Activated CD4-positive, alpha-beta T cell treated with anti-CD3 and anti-CD28 coated beads, Interleukin-2, amount 50 U/mL, for 48 hours (primary cell): ENCODE measurements around the gene TRAK1.

Source experiments
- DNase-seq, 2 experiments: peaks; one replicate each; pipeline ENCODE4 v3.0.0-alpha.2; 2020

Gene TRAK1

GRCh38 chr3:42127226-42127625 is 36.1 kb downstream of the TRAK1 start:
- DNase-seq, result no peak

- DNase-seq, result no peak
Observed at GRCh38 chr3:42128526-42128925, 37.4 kb downstream of the TRAK1 start.

DNA sequence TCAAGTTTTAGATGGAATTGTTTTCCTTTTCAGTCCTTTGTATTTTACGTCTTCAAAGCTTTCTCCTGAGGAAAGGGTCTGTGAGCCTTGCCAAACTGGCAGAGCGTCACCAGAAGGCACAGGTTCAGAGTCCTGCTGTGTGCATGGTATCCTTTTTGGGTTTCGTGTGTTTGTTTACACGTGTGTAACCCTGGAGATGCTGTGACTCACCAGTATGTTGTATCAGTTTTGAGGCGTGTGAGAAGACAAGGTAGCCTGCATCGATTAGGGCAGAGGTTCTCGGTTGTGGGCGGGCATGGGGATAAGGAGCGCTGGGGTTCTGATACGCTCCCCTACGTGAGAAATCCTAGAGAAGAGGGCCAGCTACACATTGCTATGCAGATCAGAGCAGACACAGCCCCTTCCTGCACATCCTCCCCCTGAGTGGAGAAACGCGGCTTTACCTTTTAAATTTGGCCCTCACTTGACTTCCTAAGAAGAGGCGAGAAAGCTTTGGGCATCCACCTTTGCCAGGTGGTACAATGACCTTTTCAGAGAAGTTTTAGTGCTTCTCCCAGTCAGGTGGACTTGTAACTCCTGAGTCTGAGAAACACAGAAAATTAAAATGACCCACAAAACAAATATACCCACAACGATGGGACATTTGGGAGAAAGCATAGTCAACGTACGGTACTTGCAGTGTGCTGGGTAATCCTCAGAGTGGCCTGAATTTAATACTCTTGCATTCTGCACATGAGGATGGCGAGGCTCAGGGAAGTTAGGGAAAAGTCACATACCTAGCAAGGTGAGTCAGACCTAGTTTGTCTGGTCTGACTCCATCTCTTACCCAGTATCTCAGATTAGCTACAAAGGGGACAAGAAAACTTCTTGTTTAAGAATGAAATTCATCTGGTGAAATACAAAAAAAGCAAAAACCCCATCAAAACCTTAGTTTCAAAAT is 38.1 kb downstream of the TRAK1 start:
- DNase-seq, result no peak

GRCh38 chr3:42130007-42130328 is 38.8 kb downstream of the TRAK1 start:
- DNase-seq, result no peak

DNA sequence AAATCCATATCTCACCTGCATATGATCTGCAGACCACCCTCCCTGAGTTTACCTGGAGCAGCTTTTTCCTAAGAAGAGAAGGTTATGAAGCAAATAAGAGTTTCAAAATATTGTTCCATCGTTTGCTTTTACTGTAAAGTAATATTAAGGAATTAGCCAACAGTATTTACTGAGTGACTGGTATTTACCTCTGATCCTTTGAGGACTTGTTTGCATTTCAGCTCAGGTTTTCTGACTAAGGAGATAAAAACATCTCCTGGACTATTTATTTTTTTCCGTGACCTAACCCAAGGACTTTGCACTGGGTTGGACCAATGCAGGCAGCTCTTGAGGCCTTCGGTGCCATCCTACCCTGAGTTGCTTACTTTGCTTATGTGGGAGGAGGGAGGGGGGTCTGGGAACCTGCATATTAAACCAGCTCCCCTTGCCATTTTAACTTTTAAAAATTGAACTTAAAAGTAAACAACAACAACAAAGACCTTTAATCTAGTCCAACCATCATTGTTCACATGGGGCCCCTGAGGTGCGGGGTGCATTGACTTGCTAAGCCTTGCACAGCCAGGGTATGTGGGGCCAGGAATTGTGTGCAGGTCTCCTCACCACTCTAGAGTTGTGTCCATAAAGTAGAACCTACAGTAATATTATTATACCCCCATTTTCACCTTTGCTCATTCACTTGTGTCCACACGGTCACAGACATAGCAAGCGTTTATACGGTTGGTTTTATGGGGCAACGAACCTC is 39.3 kb downstream of the TRAK1 start:
- no peak for DNase-seq

- no peak for DNase-seq
Observed at GRCh38 chr3:42133500-42134298, 42.5 kb downstream of the TRAK1 start.

DNA sequence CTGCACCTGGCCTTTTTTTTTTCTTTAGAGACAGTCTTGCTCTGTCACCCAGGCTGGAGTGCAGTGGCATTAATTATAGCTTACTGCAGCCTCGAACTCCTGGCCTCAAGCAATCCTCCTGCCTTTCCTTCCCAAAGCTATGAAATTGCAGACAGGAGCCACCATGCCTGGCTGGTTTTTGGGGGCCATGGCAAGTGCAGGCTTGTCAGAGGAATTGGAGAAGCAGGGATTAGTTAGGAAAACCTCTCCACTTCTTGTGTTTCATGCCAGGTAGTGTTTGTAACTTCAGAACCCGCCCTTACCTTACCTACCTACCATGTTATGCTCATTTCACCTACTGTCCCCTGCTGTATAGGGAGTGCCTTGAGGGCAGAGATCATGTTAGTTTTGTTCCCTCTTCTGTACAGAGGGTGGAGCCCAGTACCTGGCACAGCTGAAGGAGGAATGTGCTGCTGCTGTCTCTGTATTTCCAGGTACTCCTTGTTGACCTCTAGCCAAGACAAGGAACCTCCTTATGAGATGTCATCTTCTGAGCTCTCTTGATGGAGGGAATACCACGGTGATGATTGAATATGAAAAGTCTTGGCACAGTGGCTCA is 43.8 kb downstream of the TRAK1 start:
- no peak for DNase-seq

DNA sequence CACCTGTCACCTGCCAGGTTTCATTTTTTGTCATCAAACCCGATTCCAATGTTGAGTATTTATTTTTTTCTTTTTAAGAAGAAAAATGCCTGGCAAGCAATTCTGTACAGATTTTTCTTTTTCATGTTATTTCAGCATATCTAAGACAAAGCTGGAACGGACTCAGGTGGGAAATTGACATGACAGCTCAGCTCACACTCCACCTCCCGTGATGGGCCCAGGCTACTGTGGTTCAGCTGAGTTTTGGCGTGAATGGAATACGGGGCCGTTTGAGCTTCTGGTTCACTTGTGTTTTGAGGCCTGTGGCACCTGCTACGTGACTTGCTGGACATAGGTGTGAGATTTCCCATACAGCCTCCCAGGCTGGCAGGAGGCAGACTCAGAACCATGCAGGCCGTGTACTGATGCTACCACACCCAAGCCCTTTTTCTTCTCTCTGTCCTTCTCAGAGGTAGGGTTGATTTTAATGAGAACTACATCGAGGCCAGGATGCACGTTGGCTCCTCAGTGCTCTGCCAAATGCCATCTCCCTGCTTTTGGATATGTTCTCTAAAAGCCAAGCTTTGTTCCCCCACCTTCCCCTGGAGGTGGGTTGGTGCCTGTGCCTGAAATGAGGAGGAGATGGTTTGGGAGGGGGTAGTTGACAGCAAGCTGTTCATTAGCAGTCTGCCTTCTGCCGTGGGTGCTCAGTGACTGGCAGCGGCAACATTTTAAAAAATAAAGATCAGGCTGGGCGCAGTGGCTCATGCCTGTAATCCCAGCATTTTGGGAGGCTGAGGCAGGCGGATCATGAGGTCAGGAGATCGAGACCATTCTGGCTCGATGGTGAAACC is 48.7 kb downstream of the TRAK1 start:
- DNase-seq, result no peak

DNA sequence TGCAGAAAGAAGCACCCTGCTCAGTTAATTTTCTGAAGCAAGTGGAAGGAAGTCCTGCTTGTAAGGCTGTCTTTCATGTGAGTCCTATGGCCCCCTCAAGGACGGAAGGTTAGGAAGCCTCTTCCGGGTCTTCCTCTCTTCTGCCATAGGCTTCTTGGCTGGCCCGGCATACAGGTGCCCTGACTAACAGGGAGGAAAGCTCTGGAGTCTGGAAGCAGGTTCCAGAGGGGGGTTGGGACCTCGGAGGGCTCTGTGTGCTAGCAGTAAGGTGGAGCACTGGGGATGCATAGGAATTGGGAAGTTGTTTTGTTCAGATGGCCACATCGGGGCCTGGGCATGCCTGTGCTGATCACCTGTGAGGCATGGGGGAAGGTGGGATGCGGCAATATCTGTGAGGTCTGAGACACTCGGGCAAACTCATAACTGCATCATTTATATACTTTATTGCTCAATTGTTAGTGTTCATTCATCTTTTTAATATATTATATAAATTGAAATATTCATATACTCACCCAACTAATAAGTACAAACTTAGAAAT is 49.6 kb downstream of the TRAK1 start:
- DNase-seq, result no peak

DNA sequence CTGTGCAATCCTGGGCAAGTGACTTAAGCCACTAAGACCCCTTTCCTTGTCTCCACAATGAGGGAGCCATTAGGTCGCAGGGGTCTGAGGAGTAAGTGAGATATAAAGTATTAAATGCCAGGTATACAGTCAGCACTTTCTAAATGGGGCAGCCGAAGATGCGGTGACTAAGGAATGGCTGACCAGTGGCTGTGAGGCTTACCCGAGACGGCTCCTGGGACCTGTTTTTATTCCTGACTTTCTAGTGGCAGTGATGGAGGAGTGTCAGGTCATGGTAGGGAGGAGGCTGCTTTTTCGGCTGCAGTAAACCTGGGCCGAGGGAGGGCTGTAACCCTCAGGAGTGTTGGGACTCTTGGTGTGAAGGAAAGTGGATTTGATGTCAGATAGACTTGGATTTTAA is 52.3 kb downstream of the TRAK1 start:
- no peak for DNase-seq

- no peak for DNase-seq
Observed at GRCh38 chr3:42144209-42144608, 53.1 kb downstream of the TRAK1 start.

DNA sequence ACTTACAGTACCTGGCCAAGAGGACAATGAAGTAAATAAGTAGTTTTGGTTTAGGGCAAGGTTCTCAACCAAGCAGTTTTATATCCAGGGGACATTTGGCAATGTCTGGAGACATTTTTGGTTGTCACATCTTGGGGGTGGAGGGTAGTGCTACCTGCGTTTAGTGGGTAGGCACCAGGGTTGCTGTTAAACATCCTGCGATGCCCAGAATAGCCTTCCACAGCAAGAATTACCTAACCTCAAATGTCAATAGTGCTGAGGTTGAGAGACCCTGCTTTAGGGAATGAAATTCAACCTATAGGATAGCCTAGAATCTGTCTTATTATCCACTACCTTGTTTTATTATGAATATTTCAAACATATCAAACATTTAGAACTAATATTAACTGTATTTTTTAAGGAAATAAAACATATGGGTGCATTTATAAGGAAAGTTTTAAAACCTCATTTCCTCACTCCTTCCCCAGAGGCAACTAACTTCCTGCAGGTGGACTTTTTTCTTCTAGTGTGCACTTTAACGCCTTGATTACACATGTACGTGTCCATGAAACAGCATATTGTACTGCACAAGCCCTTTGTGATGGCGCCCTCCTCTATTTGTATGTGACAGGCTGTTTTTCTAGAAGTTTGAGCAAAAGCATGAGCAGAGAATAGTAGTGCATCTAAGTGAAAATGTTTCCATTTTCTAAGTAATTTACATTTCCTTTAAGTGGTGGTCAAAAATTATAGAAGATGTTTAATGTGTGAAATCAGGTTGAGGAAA is 57.1 kb downstream of the TRAK1 start:
- DNase-seq, result no peak

GRCh38 chr3:42148982-42149432 is 57.9 kb downstream of the TRAK1 start:
- DNase-seq, result no peak

- DNase-seq, result no peak
Observed at GRCh38 chr3:42149532-42149931, 58.4 kb downstream of the TRAK1 start.

- no peak for DNase-seq
Observed at GRCh38 chr3:42149975-42150374, 58.8 kb downstream of the TRAK1 start.

GRCh38 chr3:42151596-42152168 is 60.5 kb downstream of the TRAK1 start:
- no peak for DNase-seq

DNA sequence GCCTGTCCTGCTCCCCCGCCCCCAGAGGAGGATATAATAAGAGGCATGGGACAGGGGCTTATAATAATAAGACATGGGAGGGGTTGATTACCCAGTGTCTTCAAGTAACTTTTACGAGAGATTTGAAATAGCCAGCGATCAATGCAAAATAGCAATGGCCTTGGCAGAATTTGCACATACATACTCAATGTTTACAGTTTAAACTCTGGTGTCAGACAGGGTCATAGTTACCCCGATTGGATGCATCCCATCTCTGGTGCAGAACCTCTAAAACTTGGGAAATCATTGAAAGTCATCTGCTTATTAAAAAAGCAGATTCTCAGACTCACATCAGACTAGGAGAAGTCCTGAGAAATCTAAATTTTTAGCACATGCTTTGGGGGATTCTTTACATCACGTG is 61.0 kb downstream of the TRAK1 start:
- no peak for DNase-seq

GRCh38 chr3:42153039-42153438 is 61.9 kb downstream of the TRAK1 start:
- DNase-seq, result no peak

GRCh38 chr3:42157540-42158538 is 66.7 kb downstream of the TRAK1 start:
- no peak for DNase-seq
